Thyroid gland (tissue), 4 donors: Measurements from ENCODE around the gene ADCY9. TPM values are rescaled to one million over a fixed set of nuclear protein-coding genes. Genes with fewer than 3 reads are reported as not detected.

Source experiments
- DNase-seq, 2 donors: peaks; one replicate each; pipeline ENCODE4 v3.0.0-alpha.2; 2019
- H3K27ac ChIP-seq, 3 donors: fragments of 200-600 bp; sonication (generic); 1 replicate in 2 of 3; 2 replicates in 1 of 3; pipeline ENCODE4 v1.5.1; 2016 to 2019; ENCODE audit warnings: mild to moderate bottlenecking in 1 of 3, moderate library complexity in 1 of 3
- H3K27me3 ChIP-seq: fragments of 200-600 bp; sonication (generic); one replicate; pipeline ENCODE4 v1.5.1; 2019
- H3K36me3 ChIP-seq, 2 donors: fragments of 200-600 bp; sonication (generic); one replicate each; pipeline ENCODE4 v1.5.1; 2016 to 2019
- H3K4me1 ChIP-seq, 2 donors: fragments of 200-600 bp; sonication (generic); one replicate each; pipeline ENCODE4 v1.5.1; 2017 to 2019
- H3K4me3 ChIP-seq, 3 donors: fragments of 200-600 bp; sonication (generic); replicated peaks in 1 of 3; 1 replicate in 2 of 3; 2 replicates in 1 of 3; pipeline ENCODE4 v1.5.1; 2016; ENCODE audit warnings: mild to moderate bottlenecking in 1 of 3
- H3K9me3 ChIP-seq: fragments of 200-600 bp; sonication (generic); one replicate; pipeline ENCODE4 v1.5.1; 2017
- CTCF ChIP-seq, 6 experiments: fragments of 200-600 bp in 3 of 6; fragments of 450-650 bp in 3 of 6; sonication (generic) in 3 of 6; IDR thresholded peaks; one replicate each; pipeline ENCODE4 v1.5.1; 2016 to 2019; ENCODE audit warnings: antibody characterized with exemption in 6 of 6, mild to moderate bottlenecking in 2 of 6, inconsistent platforms in 1 of 6, moderate library complexity in 1 of 6
- POLR2A ChIP-seq, 2 donors: fragments of 450-650 bp; IDR thresholded peaks; one replicate each; pipeline ENCODE4 v1.6.1; 2017; ENCODE audit warnings: antibody characterized with exemption in 2 of 2, mild to moderate bottlenecking in 2 of 2, moderate library complexity in 1 of 2
- WGBS, 2 donors: methylation state at CpG; one replicate each; pipeline ENCODE4 v1.1.5; 2017; 5-methylcytosine and 5-hydroxymethylcytosine counted together
- intact Hi-C: fragments of 100-400 bp; cut with DNase I; formaldehyde crosslinking; loops from one replicate; pipeline ENCODE4 v1.15.1; 2023
- total RNA-seq, 4 donors: library from RNA; depleted of rRNA; stranded (reverse); fragments of >200 nt; gene quantifications; one replicate each; pipeline ENCODE4 v1.2.3, GENCODE V29; 2016

ADCY9 gene
- total RNA-seq, 4 donors from 2014 or later: 61.4 to 123 (median 94.1) TPM

GRCh38 chr16:4071686-4072561 is 44.3 kb downstream of the ADCY9 start:
- peaks cover 14 to 15% of the 10 kb centered on the region in 2 donors for H3K4me1 ChIP-seq
- H3K4me3 ChIP-seq: no peak overlapping the region
- H3K9me3 ChIP-seq: no peaks in the 10 kb centered on the region
- intact Hi-C loops: no loop called here
- H3K27me3 ChIP-seq: no peaks in the 10 kb centered on the region
- peak overlapping the region; percentile 32 to 53 (median 51) for H3K27ac ChIP-seq
- 74 to 76% methylated on average over 22 of the region's 22 CpGs for WGBS, 2 donors
- TF ChIP-seq POLR2A (IDR thresholded peaks at IDR 0.05): peak in 1 of 2 donors; percentile 17
- no peak for TF ChIP-seq CTCF (IDR thresholded peaks at IDR 0.05)
- peak; percentile 42 to 53 for DNase-seq
- no peaks in the 10 kb centered on the region for H3K36me3 ChIP-seq

GRCh38 chr16:4070936-4071335 is 45.3 kb downstream of the ADCY9 start:
- TF ChIP-seq CTCF (IDR thresholded peaks at IDR 0.05) (no peak), POLR2A (IDR thresholded peaks at IDR 0.05) (no peak)
- peaks cover 14 to 20% of the 10 kb centered on the region in 2 donors for H3K4me1 ChIP-seq

GRCh38 chr16:4067262-4068001 is 48.8 kb downstream of the ADCY9 start:
- Histone ChIP-seq H3K27ac (peak overlapping the region in 1 of 3 donors; percentile 41), H3K4me1 (peaks cover 17 to 21% of the 10 kb centered on the region in 2 donors), H3K9me3 (no peaks in the 10 kb centered on the region), H3K36me3 (no peaks in the 10 kb centered on the region), H3K27me3 (no peaks in the 10 kb centered on the region), H3K4me3 (no peak overlapping the region)
- 65 to 72% methylated on average over 6 of the region's 6 CpGs for WGBS, 2 donors
- TF ChIP-seq CTCF (IDR thresholded peaks at IDR 0.05): no peak
- no peak for DNase-seq
- intact Hi-C loops: no loop called here

More at GRCh38 chr16:4070936-4071335, 45.3 kb downstream of the ADCY9 start:
- H3K9me3 ChIP-seq: no peaks in the 10 kb centered on the region
- no peak for DNase-seq
- no peaks in the 10 kb centered on the region for H3K27me3 ChIP-seq
- no peaks in the 10 kb centered on the region for H3K36me3 ChIP-seq
- no peak overlapping the region for H3K4me3 ChIP-seq
- peak overlapping the region in 2 of 3 donors; percentile 8 to 36 for H3K27ac ChIP-seq
- 95 to 96% methylated on average over 10 of the region's 10 CpGs for WGBS, 2 donors
- intact Hi-C loops: no loop called here

GRCh38 chr16:4064950-4065352 is 51.3 kb downstream of the ADCY9 start:
- Histone ChIP-seq H3K4me3 (peak overlapping the region in 1 of 3 donors; percentile 10), H3K27me3 (no peaks in the 10 kb centered on the region), H3K4me1 (peaks cover 17 to 18% of the 10 kb centered on the region in 2 donors), H3K27ac (peak overlapping the region; percentile 10 to 42 (median 11)), H3K9me3 (no peaks in the 10 kb centered on the region), H3K36me3 (no peaks in the 10 kb centered on the region)
- intact Hi-C loops: no loop called here
- WGBS, 2 donors: 51 to 60% methylated on average over 11 of the region's 11 CpGs
- DNase-seq: no peak
- no peak for TF ChIP-seq CTCF (IDR thresholded peaks at IDR 0.05)
- TF ChIP-seq POLR2A (IDR thresholded peaks at IDR 0.05): no peak
